HCT116 (cell line): ENCODE measurements around the gene OTOP3. TPM values are rescaled to one million over a fixed set of nuclear protein-coding genes. Genes with fewer than 3 reads are reported as not detected.

Source experiments
- ATAC-seq: fragments of 200-7000 bp; cut with Tn5 transposase; 2 replicates; pipeline ENCODE4 v1.9.1; 2020; ENCODE audit warnings: mild to moderate bottlenecking, moderate library complexity
- BruUV-seq: library from RNA; stranded (reverse); fragments of 400-500 nt; replicated peaks from 2 replicates; lab custom pipeline; 2021; lab: Mats Ljungman, UMichigan
- CTCF ChIA-PET: fragments of 300-600 bp; sonication (Branson Sonifier 250); formaldehyde crosslinking; loops from one replicate; lab custom pipeline; 2021; ENCODE audit warnings: antibody characterized with exemption; lab: Charles Lee
- POLR2A ChIA-PET: fragments of 300-600, 350-600 bp; sonication (Branson Sonifier 250); formaldehyde crosslinking; loops from one replicate; lab custom pipeline; 2021; ENCODE audit warnings: antibody characterized with exemption; lab: Charles Lee
- RAD21 ChIA-PET, 2 experiments: fragments of 300-600 bp; sonication (Branson Sonifier 250); formaldehyde crosslinking; loops; one replicate each; lab custom pipeline; 2023; ENCODE audit warnings: low total read pairs in 2 of 2; ENCODE audit not compliant: uncharacterized antibody in 2 of 2, unreplicated experiment in 2 of 2, low non-redundant PET in 1 of 2; lab: Charles Lee
- DNase-seq: peaks from one replicate; pipeline ENCODE4 v3.0.0-alpha.2; 2010; ENCODE audit warnings: low read depth, low spot score
- H2AFZ ChIP-seq: fragments of 200-600 bp; shearing (Covaris generic), sonication (generic); 2 replicates; pipeline ENCODE4 v1.6.1; 2017; ENCODE audit warnings: low read depth, mixed run types, mixed read lengths, antibody characterized with exemption, low read length; ENCODE audit not compliant: poor library complexity, severe bottlenecking
- H3K27ac ChIP-seq: 2 replicates; pipeline ENCODE4 v1.5.1; 2012; ENCODE audit warnings: low read depth, low read length
- H3K27me3 ChIP-seq: fragments of 200-600 bp; sonication (generic); 2 replicates; pipeline ENCODE4 v1.6.1; 2016; ENCODE audit warnings: mixed run types, low read length, mixed read lengths; ENCODE audit not compliant: insufficient read depth
- H3K36me3 ChIP-seq, 2 experiments: fragments of 200-500 bp in 1 of 2; fragments of 200-600 bp in 1 of 2; sonication (Bioruptor generic) in 1 of 2; sonication (generic) in 1 of 2; 2 replicates each; pipeline versions ENCODE4 v1.5.1 to v1.6.1; 2014 to 2016; ENCODE audit warnings: low read length in 2 of 2, inconsistent platforms in 1 of 2, mixed read lengths in 1 of 2, mixed run types in 1 of 2; ENCODE audit not compliant: insufficient read depth in 2 of 2, control insufficient read depth in 1 of 2
- H3K4me1 ChIP-seq, 2 experiments: fragments of 200-600 bp in 1 of 2; sonication (generic) in 1 of 2; 2 replicates each; pipeline versions ENCODE4 v1.5.1 to v1.6.1; 2012 to 2017; ENCODE audit warnings: low read length in 2 of 2, inconsistent platforms in 1 of 2, mild to moderate bottlenecking in 1 of 2, mixed read lengths in 1 of 2, mixed run types in 1 of 2, moderate library complexity in 1 of 2; ENCODE audit not compliant: insufficient read depth in 2 of 2, control insufficient read depth in 1 of 2
- H3K4me2 ChIP-seq: fragments of 200-600 bp; sonication (generic); 2 replicates; pipeline ENCODE4 v1.6.1; 2017; ENCODE audit warnings: mixed run types, low read length, mixed read lengths
- H3K4me3 ChIP-seq, 2 experiments: fragments of 200-600 bp in 1 of 2; sonication (generic) in 1 of 2; replicated peaks in 1 of 2; 2 replicates each; pipeline ENCODE4 v1.5.1; 2011 to 2016; ENCODE audit warnings: low read length in 2 of 2, control low read depth in 1 of 2, low read depth in 1 of 2, mild to moderate bottlenecking in 1 of 2, mixed read lengths in 1 of 2, mixed run types in 1 of 2
- H3K79me2 ChIP-seq: fragments of 200-600 bp; sonication (generic); 2 replicates; pipeline ENCODE4 v1.6.1; 2017; ENCODE audit warnings: mild to moderate bottlenecking, mixed run types, low read length, moderate library complexity, mixed read lengths; ENCODE audit not compliant: insufficient read depth
- H3K9ac ChIP-seq: fragments of 200-600 bp; sonication (generic); 2 replicates; pipeline ENCODE4 v1.6.1; 2016; ENCODE audit warnings: low read length, mixed read lengths
- H3K9me2 ChIP-seq: fragments of 200-600 bp; sonication (generic), shearing (Covaris generic); 2 replicates; pipeline ENCODE4 v1.6.1; 2017; ENCODE audit warnings: mixed run types, mild to moderate bottlenecking, moderate library complexity; ENCODE audit not compliant: insufficient read depth
- H3K9me3 ChIP-seq, 2 experiments: fragments of 200-500 bp in 1 of 2; fragments of 200-600 bp in 1 of 2; sonication (Bioruptor generic) in 1 of 2; sonication (generic) in 1 of 2; 2 replicates each; pipeline ENCODE4 v1.6.1; 2014 to 2017; ENCODE audit warnings: low read length in 2 of 2, mixed read lengths in 2 of 2, inconsistent platforms in 1 of 2, low read depth in 1 of 2, mild to moderate bottlenecking in 1 of 2, mixed run types in 1 of 2, moderate library complexity in 1 of 2; ENCODE audit not compliant: control insufficient read depth in 1 of 2, insufficient read depth in 1 of 2
- H4K20me1 ChIP-seq: fragments of 200-600 bp; sonication (generic), shearing (Covaris generic); 2 replicates; pipeline ENCODE4 v1.6.1; 2017; ENCODE audit warnings: mixed run types, mild to moderate bottlenecking, moderate library complexity; ENCODE audit not compliant: insufficient read depth
- CBX3 ChIP-seq: IDR thresholded peaks from 2 replicates; pipeline ENCODE4 v1.6.1; 2012; ENCODE audit warnings: low read depth
- CEBPB ChIP-seq: IDR thresholded peaks from 2 replicates; pipeline ENCODE4 v1.6.1; 2012; ENCODE audit warnings: low read depth
- EGR1 ChIP-seq: IDR thresholded peaks from 2 replicates; pipeline ENCODE4 v1.6.1; 2012; ENCODE audit warnings: low read depth
- ELF1 ChIP-seq: IDR thresholded peaks from 2 replicates; pipeline ENCODE4 v1.6.1; 2012; ENCODE audit warnings: low read depth, borderline replicate concordance
- EZH2 ChIP-seq: fragments of 200-600 bp; sonication (generic); IDR thresholded peaks from 2 replicates; pipeline ENCODE4 v1.6.1; 2017; ENCODE audit warnings: antibody characterized with exemption, mixed run types
- EZH2phosphoT487 ChIP-seq: fragments of 200-600 bp; IDR thresholded peaks from 2 replicates; pipeline ENCODE4 v1.6.1; 2018; ENCODE audit warnings: antibody characterized with exemption, borderline replicate concordance
- FOSL1 ChIP-seq: IDR thresholded peaks from 2 replicates; pipeline ENCODE4 v1.6.1; 2012; ENCODE audit warnings: low read depth
- JUND ChIP-seq: IDR thresholded peaks from 2 replicates; pipeline ENCODE4 v1.6.1; 2012
- MAX ChIP-seq: IDR thresholded peaks from 2 replicates; pipeline ENCODE4 v1.6.1; 2012
- POLR2A ChIP-seq: IDR thresholded peaks from 2 replicates; pipeline ENCODE4 v1.7.0; 2011; ENCODE audit warnings: borderline replicate concordance; ENCODE audit not compliant: insufficient read depth, insufficient read length; ENCODE audit errors: extremely low read depth
- POLR2AphosphoS5 ChIP-seq: IDR thresholded peaks from 2 replicates; pipeline ENCODE4 v1.6.1; 2011; ENCODE audit warnings: mild to moderate bottlenecking, low read depth, low read length, moderate library complexity
- RAD21 ChIP-seq: IDR thresholded peaks from 2 replicates; pipeline ENCODE4 v1.6.1; 2012; ENCODE audit warnings: low read depth, mild to moderate bottlenecking
- SP1 ChIP-seq: IDR thresholded peaks from 2 replicates; pipeline ENCODE4 v1.6.1; 2012; ENCODE audit warnings: low read depth
- TCF7L2 ChIP-seq: IDR thresholded peaks from 2 replicates; pipeline ENCODE4 v1.7.0; 2011; ENCODE audit warnings: borderline replicate concordance, inconsistent platforms; ENCODE audit not compliant: insufficient read depth, insufficient read length; ENCODE audit errors: extremely low read depth
- YY1 ChIP-seq: IDR thresholded peaks from 2 replicates; pipeline ENCODE4 v1.6.1; 2011; ENCODE audit warnings: low read length, low read depth, moderate library complexity, mild to moderate bottlenecking; ENCODE audit not compliant: insufficient replicate concordance; ENCODE audit errors: extremely low read depth
- ZFX ChIP-seq: fragments of 450-650 bp; IDR thresholded peaks from 2 replicates; pipeline ENCODE4 v1.6.1; 2017
- intact Hi-C: fragments of 100-400 bp; cut with micrococcal nuclease; formaldehyde crosslinking; loops from 2 replicates; pipeline ENCODE4 v1.10.0; 2022
- total RNA-seq: library from RNA; stranded (reverse); gene quantifications from one replicate; pipeline ENCODE4 v1.2.1, GENCODE V29; 2021; ENCODE audit not compliant: unreplicated experiment
- TF ChIP-seq, protein P1 (sequence below), 3 experiments: fragments of 200-600 bp in 1 of 3; sonication (generic) in 1 of 3; IDR thresholded peaks in 2 of 3; conservative IDR thresholded peaks in 1 of 3; 2 replicates each; pipeline ENCODE4 v1.5.1; 2012 to 2017; ENCODE audit warnings: low read depth in 2 of 3, low read length in 2 of 3, antibody characterized with exemption in 1 of 3, borderline replicate concordance in 1 of 3, control low read depth in 1 of 3, mild to moderate bottlenecking in 1 of 3, mixed read lengths in 1 of 3, mixed run types in 1 of 3, moderate library complexity in 1 of 3; ENCODE audit not compliant: insufficient read depth in 1 of 3
- TF ChIP-seq, protein P2 (sequence below): IDR thresholded peaks from 2 replicates; pipeline ENCODE4 v1.6.1; 2012
- TF ChIP-seq, protein P3 (sequence below): IDR thresholded peaks from 2 replicates; pipeline ENCODE4 v1.6.1; 2011; ENCODE audit warnings: mild to moderate bottlenecking, low read length, moderate library complexity; ENCODE audit not compliant: insufficient replicate concordance; ENCODE audit errors: extremely low read depth

The OTOP3 gene
- total RNA-seq, 1 experiment from 2014 or later = not detected

- Histone ChIP-seq H3K36me3 (peaks cover 7 to 21% of the 10 kb centered on the region in 2 experiments; a peak in 2 of 4 replicates), H3K4me3 (no peak overlapping the region), H3K4me2 (no peak overlapping the region), H3K79me2 (0 out of 2 replicates have a peak, but pooled peaks cover 4% of the 10 kb centered on the region), H4K20me1 (no peaks in the 10 kb centered on the region), H3K27me3 (no peaks in the 10 kb centered on the region), H3K4me1 (peaks cover 0 to 5% of the 10 kb centered on the region in 2 experiments; a peak in 2 of 4 replicates), H3K27ac (no peak overlapping the region), H3K9ac (no peak overlapping the region), H3K9me2 (no peaks in the 10 kb centered on the region), H3K9me3 (no peaks in the 10 kb centered on the region), H2AFZ (no peak overlapping the region)
- ChIA-PET CTCF (interaction anchor here (1.5 kb wide), 1 partner anchor 38 kb away, joined by 4 read pairs; no protein-coding TSS in a partner anchor), POLR2A (no interaction called here), RAD21 (no interaction called here)
- ATAC-seq (no peak), DNase-seq (no peak)
- intact Hi-C loops = no loop called here
- BruUV-seq = no TSS peak
- TF ChIP-seq, protein P1, sequence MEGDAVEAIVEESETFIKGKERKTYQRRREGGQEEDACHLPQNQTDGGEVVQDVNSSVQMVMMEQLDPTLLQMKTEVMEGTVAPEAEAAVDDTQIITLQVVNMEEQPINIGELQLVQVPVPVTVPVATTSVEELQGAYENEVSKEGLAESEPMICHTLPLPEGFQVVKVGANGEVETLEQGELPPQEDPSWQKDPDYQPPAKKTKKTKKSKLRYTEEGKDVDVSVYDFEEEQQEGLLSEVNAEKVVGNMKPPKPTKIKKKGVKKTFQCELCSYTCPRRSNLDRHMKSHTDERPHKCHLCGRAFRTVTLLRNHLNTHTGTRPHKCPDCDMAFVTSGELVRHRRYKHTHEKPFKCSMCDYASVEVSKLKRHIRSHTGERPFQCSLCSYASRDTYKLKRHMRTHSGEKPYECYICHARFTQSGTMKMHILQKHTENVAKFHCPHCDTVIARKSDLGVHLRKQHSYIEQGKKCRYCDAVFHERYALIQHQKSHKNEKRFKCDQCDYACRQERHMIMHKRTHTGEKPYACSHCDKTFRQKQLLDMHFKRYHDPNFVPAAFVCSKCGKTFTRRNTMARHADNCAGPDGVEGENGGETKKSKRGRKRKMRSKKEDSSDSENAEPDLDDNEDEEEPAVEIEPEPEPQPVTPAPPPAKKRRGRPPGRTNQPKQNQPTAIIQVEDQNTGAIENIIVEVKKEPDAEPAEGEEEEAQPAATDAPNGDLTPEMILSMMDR (IDR thresholded peaks at IDR 0.05 in 2 of 3, conservative IDR thresholded peaks at IDR 0.05 in 1 of 3; ENCODE audit: borderline replicate concordance in 1 of 3, insufficient read depth in 1 of 3, low read depth in 2 of 3, low read length in 2 of 3) = no peak
- TF ChIP-seq POLR2A (no peak), CEBPB (no peak), RAD21 (no peak), ELF1 (no peak), YY1 (no peak), EZH2 (no peak), EGR1 (no peak), EZH2phosphoT487 (no peak), CBX3 (no peak), POLR2AphosphoS5 (no peak), MAX (no peak), JUND (no peak), TCF7L2 (no peak), FOSL1 (no peak), SP1 (no peak), ZFX (no peak)
- TF ChIP-seq, protein P2, sequence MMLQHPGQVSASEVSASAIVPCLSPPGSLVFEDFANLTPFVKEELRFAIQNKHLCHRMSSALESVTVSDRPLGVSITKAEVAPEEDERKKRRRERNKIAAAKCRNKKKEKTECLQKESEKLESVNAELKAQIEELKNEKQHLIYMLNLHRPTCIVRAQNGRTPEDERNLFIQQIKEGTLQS = no peak
- TF ChIP-seq, protein P3, sequence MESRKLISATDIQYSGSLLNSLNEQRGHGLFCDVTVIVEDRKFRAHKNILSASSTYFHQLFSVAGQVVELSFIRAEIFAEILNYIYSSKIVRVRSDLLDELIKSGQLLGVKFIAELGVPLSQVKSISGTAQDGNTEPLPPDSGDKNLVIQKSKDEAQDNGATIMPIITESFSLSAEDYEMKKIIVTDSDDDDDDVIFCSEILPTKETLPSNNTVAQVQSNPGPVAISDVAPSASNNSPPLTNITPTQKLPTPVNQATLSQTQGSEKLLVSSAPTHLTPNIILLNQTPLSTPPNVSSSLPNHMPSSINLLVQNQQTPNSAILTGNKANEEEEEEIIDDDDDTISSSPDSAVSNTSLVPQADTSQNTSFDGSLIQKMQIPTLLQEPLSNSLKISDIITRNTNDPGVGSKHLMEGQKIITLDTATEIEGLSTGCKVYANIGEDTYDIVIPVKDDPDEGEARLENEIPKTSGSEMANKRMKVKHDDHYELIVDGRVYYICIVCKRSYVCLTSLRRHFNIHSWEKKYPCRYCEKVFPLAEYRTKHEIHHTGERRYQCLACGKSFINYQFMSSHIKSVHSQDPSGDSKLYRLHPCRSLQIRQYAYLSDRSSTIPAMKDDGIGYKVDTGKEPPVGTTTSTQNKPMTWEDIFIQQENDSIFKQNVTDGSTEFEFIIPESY = no peak
Measured at GRCh38 chr17:74999523-74999922, 63.8 kb downstream of the OTOP3 start.
